ENCODE results near the gene RTKN2.
A peak's percentile ranks its signal among the peaks of the same experiment; 100 is the strongest.

RTKN2 gene

GRCh38 chr10:62278441-62278910 lies 9.8 kb upstream of the RTKN2 start:
- POLR2A ChIA-PET = no interaction called here
- no peaks in the 10 kb centered on the region for H3K4me1 ChIP-seq (ENCODE audit: control extremely low read depth in 1 of 4, control insufficient read depth in 4 of 4, insufficient read depth in 4 of 4, low read length in 3 of 4)
- H3K27ac ChIP-seq (ENCODE audit: insufficient read depth in 1 of 2, low read depth in 1 of 2, low read length in 2 of 2, poor library complexity in 1 of 2, severe bottlenecking in 2 of 2) = no peak overlapping the region
- DNase-seq = no peak
- no peaks in the 10 kb centered on the region for H3K27me3 ChIP-seq (replicated peaks in 2 of 5; ENCODE audit: control insufficient read depth in 4 of 5, insufficient read depth in 5 of 5, low read length in 4 of 5)
- H3K36me3 ChIP-seq (ENCODE audit: control insufficient read depth in 4 of 4, insufficient read depth in 4 of 4, low read length in 3 of 4) = no peaks in the 10 kb centered on the region
- no peak overlapping the region for H3K4me3 ChIP-seq (ENCODE audit: control insufficient read depth in 1 of 7, extremely low read depth in 1 of 7, insufficient read depth in 4 of 7, low read depth in 2 of 7, low read length in 6 of 7)
- WGBS (ENCODE audit: insufficient coverage) = no CpG with 5 or more reads among the region's 2 CpGs
- H3K9me3 ChIP-seq (ENCODE audit: control extremely low read depth in 1 of 5, control insufficient read depth in 4 of 5, insufficient read depth in 2 of 5, low read depth in 1 of 5, low read length in 4 of 5) = no peaks in the 10 kb centered on the region
- CTCF ChIA-PET = no interaction called here

- ChIA-PET CTCF (no interaction called here), POLR2A (no interaction called here)
- Histone ChIP-seq H3K4me3 (ENCODE audit: control insufficient read depth in 1 of 7, extremely low read depth in 1 of 7, insufficient read depth in 4 of 7, low read depth in 2 of 7, low read length in 6 of 7) (no peak overlapping the region), H3K9me3 (ENCODE audit: control extremely low read depth in 1 of 5, control insufficient read depth in 4 of 5, insufficient read depth in 2 of 5, low read depth in 1 of 5, low read length in 4 of 5) (no peaks in the 10 kb centered on the region), H3K36me3 (ENCODE audit: control insufficient read depth in 4 of 4, insufficient read depth in 4 of 4, low read length in 3 of 4) (no peaks in the 10 kb centered on the region), H3K4me1 (ENCODE audit: control extremely low read depth in 1 of 4, control insufficient read depth in 4 of 4, insufficient read depth in 4 of 4, low read length in 3 of 4) (no peaks in the 10 kb centered on the region), H3K27ac (ENCODE audit: insufficient read depth in 1 of 2, low read depth in 1 of 2, low read length in 2 of 2, poor library complexity in 1 of 2, severe bottlenecking in 2 of 2) (no peak overlapping the region), H3K27me3 (replicated peaks in 2 of 5; ENCODE audit: control insufficient read depth in 4 of 5, insufficient read depth in 5 of 5, low read length in 4 of 5) (no peaks in the 10 kb centered on the region)
- 50% methylated on average over 1 of the region's 1 CpG for WGBS (ENCODE audit: insufficient coverage)
- DNase-seq = peak in 1 of 3 donors; percentile 2
These were observed 9.3 kb upstream of the RTKN2 start for GRCh38 chr10:62277971-62278370.

- H3K36me3 ChIP-seq (ENCODE audit: control insufficient read depth in 4 of 4, insufficient read depth in 4 of 4, low read length in 3 of 4) = no peaks in the 10 kb centered on the region
- DNase-seq = peak in 1 of 3 donors; percentile 12
- ChIA-PET POLR2A (no interaction called here), CTCF (interaction anchor here (1.1 kb wide), 1 partner anchor 23 kb away, joined by 3 read pairs; no protein-coding TSS in a partner anchor)
- H3K4me1 ChIP-seq (ENCODE audit: control extremely low read depth in 1 of 4, control insufficient read depth in 4 of 4, insufficient read depth in 4 of 4, low read length in 3 of 4) = peaks cover 6 to 20% (median 17%) of the 10 kb centered on the region in 4 experiments
- no peak overlapping the region for H3K27ac ChIP-seq (ENCODE audit: insufficient read depth in 1 of 2, low read depth in 1 of 2, low read length in 2 of 2, poor library complexity in 1 of 2, severe bottlenecking in 2 of 2)
- 100% methylated on average over 2 of the region's 4 CpGs for WGBS (ENCODE audit: insufficient coverage)
- H3K27me3 ChIP-seq (replicated peaks in 2 of 5; ENCODE audit: control insufficient read depth in 4 of 5, insufficient read depth in 5 of 5, low read length in 4 of 5) = peaks cover 0 to 7% (median 0%) of the 10 kb centered on the region in 5 experiments
- no peaks in the 10 kb centered on the region for H3K9me3 ChIP-seq (ENCODE audit: control extremely low read depth in 1 of 5, control insufficient read depth in 4 of 5, insufficient read depth in 2 of 5, low read depth in 1 of 5, low read length in 4 of 5)
- H3K4me3 ChIP-seq (ENCODE audit: control insufficient read depth in 1 of 7, extremely low read depth in 1 of 7, insufficient read depth in 4 of 7, low read depth in 2 of 7, low read length in 6 of 7) = no peak overlapping the region
These were observed 1.4 kb upstream of the RTKN2 start for GRCh38 chr10:62270020-62270419.

GRCh38 chr10:62268027-62268398 lies 631 bp downstream of the RTKN2 start:
- ChIA-PET POLR2A (no interaction called here), CTCF (no interaction called here)
- H3K27me3 ChIP-seq (replicated peaks in 2 of 5; ENCODE audit: control insufficient read depth in 4 of 5, insufficient read depth in 5 of 5, low read length in 4 of 5) = peaks cover 0 to 7% (median 0%) of the 10 kb centered on the region in 5 experiments
- WGBS (ENCODE audit: insufficient coverage) = 0% methylated on average over 9 of the region's 19 CpGs
- peaks cover 6 to 20% (median 17%) of the 10 kb centered on the region in 4 experiments for H3K4me1 ChIP-seq (ENCODE audit: control extremely low read depth in 1 of 4, control insufficient read depth in 4 of 4, insufficient read depth in 4 of 4, low read length in 3 of 4)
- no peak overlapping the region for H3K27ac ChIP-seq (ENCODE audit: insufficient read depth in 1 of 2, low read depth in 1 of 2, low read length in 2 of 2, poor library complexity in 1 of 2, severe bottlenecking in 2 of 2)
- H3K4me3 ChIP-seq (ENCODE audit: control insufficient read depth in 1 of 7, extremely low read depth in 1 of 7, insufficient read depth in 4 of 7, low read depth in 2 of 7, low read length in 6 of 7) = peak overlapping the region; percentile 76 to 96 (median 88)
- no peaks in the 10 kb centered on the region for H3K36me3 ChIP-seq (ENCODE audit: control insufficient read depth in 4 of 4, insufficient read depth in 4 of 4, low read length in 3 of 4)
- no peaks in the 10 kb centered on the region for H3K9me3 ChIP-seq (ENCODE audit: control extremely low read depth in 1 of 5, control insufficient read depth in 4 of 5, insufficient read depth in 2 of 5, low read depth in 1 of 5, low read length in 4 of 5)
- DNase-seq = no peak

- CTCF ChIA-PET = interaction anchor here (1.0 to 2.4 kb wide), 2 partner anchors 9 to 107 kb away, joined by 3 to 6 read pairs; no protein-coding TSS in a partner anchor
- peaks cover 0 to 3% (median 0%) of the 10 kb centered on the region in 4 experiments for H3K36me3 ChIP-seq (ENCODE audit: control insufficient read depth in 4 of 4, insufficient read depth in 4 of 4, low read length in 3 of 4)
- H3K4me1 ChIP-seq (ENCODE audit: control extremely low read depth in 1 of 4, control insufficient read depth in 4 of 4, insufficient read depth in 4 of 4, low read length in 3 of 4) = peaks cover 6 to 20% (median 17%) of the 10 kb centered on the region in 4 experiments
- POLR2A ChIA-PET = no interaction called here
- H3K27ac ChIP-seq (ENCODE audit: insufficient read depth in 1 of 2, low read depth in 1 of 2, low read length in 2 of 2, poor library complexity in 1 of 2, severe bottlenecking in 2 of 2) = no peak overlapping the region
- H3K4me3 ChIP-seq (ENCODE audit: control insufficient read depth in 1 of 7, extremely low read depth in 1 of 7, insufficient read depth in 4 of 7, low read depth in 2 of 7, low read length in 6 of 7) = no peak overlapping the region
- peaks cover 0 to 7% (median 0%) of the 10 kb centered on the region in 5 experiments for H3K27me3 ChIP-seq (replicated peaks in 2 of 5; ENCODE audit: control insufficient read depth in 4 of 5, insufficient read depth in 5 of 5, low read length in 4 of 5)
- WGBS (ENCODE audit: insufficient coverage) = 89% methylated on average over 3 of the region's 3 CpGs
- no peaks in the 10 kb centered on the region for H3K9me3 ChIP-seq (ENCODE audit: control extremely low read depth in 1 of 5, control insufficient read depth in 4 of 5, insufficient read depth in 2 of 5, low read depth in 1 of 5, low read length in 4 of 5)
- DNase-seq = no peak
These were observed 2.0 kb downstream of the RTKN2 start for GRCh38 chr10:62266611-62267010.

GRCh38 chr10:62266147-62266546 lies 2.5 kb downstream of the RTKN2 start:
- Histone ChIP-seq H3K9me3 (ENCODE audit: control extremely low read depth in 1 of 5, control insufficient read depth in 4 of 5, insufficient read depth in 2 of 5, low read depth in 1 of 5, low read length in 4 of 5) (no peaks in the 10 kb centered on the region), H3K27me3 (replicated peaks in 2 of 5; ENCODE audit: control insufficient read depth in 4 of 5, insufficient read depth in 5 of 5, low read length in 4 of 5) (peaks cover 0 to 7% (median 0%) of the 10 kb centered on the region in 5 experiments), H3K27ac (ENCODE audit: insufficient read depth in 1 of 2, low read depth in 1 of 2, low read length in 2 of 2, poor library complexity in 1 of 2, severe bottlenecking in 2 of 2) (no peak overlapping the region), H3K36me3 (ENCODE audit: control insufficient read depth in 4 of 4, insufficient read depth in 4 of 4, low read length in 3 of 4) (peaks cover 0 to 3% (median 0%) of the 10 kb centered on the region in 4 experiments), H3K4me3 (ENCODE audit: control insufficient read depth in 1 of 7, extremely low read depth in 1 of 7, insufficient read depth in 4 of 7, low read depth in 2 of 7, low read length in 6 of 7) (no peak overlapping the region), H3K4me1 (ENCODE audit: control extremely low read depth in 1 of 4, control insufficient read depth in 4 of 4, insufficient read depth in 4 of 4, low read length in 3 of 4) (peaks cover 6 to 20% (median 17%) of the 10 kb centered on the region in 4 experiments)
- CTCF ChIA-PET = interaction anchor here (1.0 to 2.4 kb wide), 4 partner anchors 9 to 227 kb away, joined by 3 to 7 read pairs (median 4); no protein-coding TSS in a partner anchor
- DNase-seq = no peak
- POLR2A ChIA-PET = no interaction called here
- WGBS (ENCODE audit: insufficient coverage) = 100% methylated on average over 2 of the region's 4 CpGs

GRCh38 chr10:62264702-62265436 lies 3.8 kb downstream of the RTKN2 start:
- no CpG with 5 or more reads among the region's 1 CpG for WGBS (ENCODE audit: insufficient coverage)
- ChIA-PET POLR2A (no interaction called here), CTCF (interaction anchor here (1.0 to 3.2 kb wide), 7 partner anchors 8 to 360 kb away, joined by 3 to 14 read pairs (median 6); no protein-coding TSS in a partner anchor)
- Histone ChIP-seq H3K27ac (ENCODE audit: insufficient read depth in 1 of 2, low read depth in 1 of 2, low read length in 2 of 2, poor library complexity in 1 of 2, severe bottlenecking in 2 of 2) (no peak overlapping the region), H3K36me3 (ENCODE audit: control insufficient read depth in 4 of 4, insufficient read depth in 4 of 4, low read length in 3 of 4) (peaks cover 0 to 3% (median 0%) of the 10 kb centered on the region in 4 experiments), H3K9me3 (ENCODE audit: control extremely low read depth in 1 of 5, control insufficient read depth in 4 of 5, insufficient read depth in 2 of 5, low read depth in 1 of 5, low read length in 4 of 5) (no peaks in the 10 kb centered on the region), H3K4me1 (ENCODE audit: control extremely low read depth in 1 of 4, control insufficient read depth in 4 of 4, insufficient read depth in 4 of 4, low read length in 3 of 4) (peaks cover 6 to 20% (median 17%) of the 10 kb centered on the region in 4 experiments), H3K27me3 (replicated peaks in 2 of 5; ENCODE audit: control insufficient read depth in 4 of 5, insufficient read depth in 5 of 5, low read length in 4 of 5) (peaks cover 0 to 6% (median 0%) of the 10 kb centered on the region in 5 experiments), H3K4me3 (ENCODE audit: control insufficient read depth in 1 of 7, extremely low read depth in 1 of 7, insufficient read depth in 4 of 7, low read depth in 2 of 7, low read length in 6 of 7) (no peak overlapping the region)
- DNase-seq = peak; percentile 38 to 69 (median 59)

All from common myeloid progenitor, CD34-positive (primary cell).